Left ventricle myocardium inferior (tissue), 1 donor: Measurements from ENCODE around the gene NR3C1. TPM values are rescaled to one million over a fixed set of nuclear protein-coding genes. Genes with fewer than 3 reads are reported as not detected.
A peak's percentile ranks its signal among the peaks of the same experiment; 100 is the strongest.

ENCODE experiments used
- DNase-seq: peaks from one replicate; pipeline ENCODE4 v3.0.0-alpha.2; 2020
- H3K27ac ChIP-seq: fragments of 200-600 bp; replicated peaks from 2 replicates; pipeline ENCODE4 v1.8.0; 2021
- H3K27me3 ChIP-seq: fragments of 200-600 bp; 2 replicates; pipeline ENCODE4 v1.8.0; 2021; ENCODE audit warnings: low read depth
- H3K36me3 ChIP-seq: fragments of 200-600 bp; 2 replicates; pipeline ENCODE4 v1.8.0; 2021
- H3K4me1 ChIP-seq: fragments of 200-600 bp; 2 replicates; pipeline ENCODE4 v1.8.0; 2021
- H3K4me3 ChIP-seq: fragments of 200-600 bp; 2 replicates; pipeline ENCODE4 v1.8.0; 2021; ENCODE audit warnings: mild to moderate bottlenecking, moderate library complexity
- H3K9me3 ChIP-seq: fragments of 200-600 bp; replicated peaks from 2 replicates; pipeline ENCODE4 v1.8.0; 2021
- intact Hi-C: fragments of 100-400 bp; cut with micrococcal nuclease; formaldehyde crosslinking; loops from one replicate; pipeline ENCODE4 v1.11.0; 2022
- total RNA-seq: library from RNA; stranded (reverse); fragmentation: NEBNext Ultra II Directional; extraction: Animal tissue kit (Norgen Biotek cat#: 25700); gene quantifications from one replicate; pipeline ENCODE4 v1.2.1, GENCODE V29; 2021
- TF ChIP-seq, protein P1 (sequence below): fragments of 200-600 bp; IDR thresholded peaks from 2 replicates; pipeline ENCODE4 v1.8.0; 2021; ENCODE audit warnings: antibody characterized with exemption, mild to moderate bottlenecking, borderline replicate concordance
- donor health status: DM: no; HTN: yes; CAD: no; lungs with severe emphysema.

NR3C1 gene
- total RNA-seq, 1 donor from 2014 or later, result 44.9 TPM

DNA sequence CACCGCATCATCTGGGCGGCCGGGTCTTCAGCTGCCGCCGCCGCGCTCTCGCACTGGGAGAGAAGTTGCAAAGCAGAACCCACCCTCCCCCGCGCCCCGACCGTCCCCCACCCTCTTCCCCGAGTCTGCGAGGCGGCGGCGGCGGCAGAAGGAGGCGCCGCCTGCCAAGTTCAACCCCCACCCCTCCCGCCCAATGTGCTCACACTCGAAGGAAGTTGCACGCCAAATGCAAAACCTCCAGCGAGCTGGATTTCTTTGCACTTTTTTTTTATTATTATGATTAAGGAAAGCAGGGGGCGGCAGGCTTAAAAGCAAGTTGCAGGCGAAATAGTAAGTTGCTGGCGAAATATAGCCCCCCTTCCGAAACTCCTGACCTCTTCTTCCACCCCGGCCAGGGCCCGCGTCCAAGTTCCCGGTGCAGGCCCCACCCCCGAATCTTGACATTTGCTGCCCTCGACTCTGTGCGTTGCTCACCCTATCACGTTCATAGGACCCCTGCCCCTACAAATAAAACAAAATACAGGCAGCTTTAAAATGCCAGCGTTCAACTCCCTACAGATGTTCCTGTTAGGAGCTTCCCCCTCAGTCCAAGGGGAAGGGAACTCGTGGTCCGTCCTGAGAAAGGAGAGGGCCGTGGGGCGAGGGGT is 1.1 kb upstream of the NR3C1 start:
- peaks cover 55% of the 10 kb centered on the region for H3K4me1 ChIP-seq
- H3K27me3 ChIP-seq, result no peaks in the 10 kb centered on the region
- intact Hi-C loops, result loop anchor here (5.0 kb wide), 1 partner anchor 423 kb away; no protein-coding TSS in a partner anchor

DNA sequence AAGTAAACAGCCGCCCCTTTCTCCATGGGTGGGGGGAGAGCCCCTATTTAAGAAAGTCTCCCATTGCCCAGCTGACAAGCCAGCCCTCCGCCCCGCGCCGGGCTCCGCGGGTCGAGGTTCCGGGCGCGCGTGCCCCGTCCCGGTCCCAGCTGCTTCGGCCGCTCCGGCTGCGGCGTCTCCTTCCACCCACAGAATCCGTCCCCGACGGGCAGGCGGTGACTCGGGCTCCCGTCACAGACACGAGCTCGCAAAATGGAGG is 223 bp downstream of the NR3C1 start:
- peak overlapping the region; percentile 100 for H3K27ac ChIP-seq
- intact Hi-C loops, result no loop called here
- H3K27me3 ChIP-seq, result no peaks in the 10 kb centered on the region
- TF ChIP-seq, protein P1, sequence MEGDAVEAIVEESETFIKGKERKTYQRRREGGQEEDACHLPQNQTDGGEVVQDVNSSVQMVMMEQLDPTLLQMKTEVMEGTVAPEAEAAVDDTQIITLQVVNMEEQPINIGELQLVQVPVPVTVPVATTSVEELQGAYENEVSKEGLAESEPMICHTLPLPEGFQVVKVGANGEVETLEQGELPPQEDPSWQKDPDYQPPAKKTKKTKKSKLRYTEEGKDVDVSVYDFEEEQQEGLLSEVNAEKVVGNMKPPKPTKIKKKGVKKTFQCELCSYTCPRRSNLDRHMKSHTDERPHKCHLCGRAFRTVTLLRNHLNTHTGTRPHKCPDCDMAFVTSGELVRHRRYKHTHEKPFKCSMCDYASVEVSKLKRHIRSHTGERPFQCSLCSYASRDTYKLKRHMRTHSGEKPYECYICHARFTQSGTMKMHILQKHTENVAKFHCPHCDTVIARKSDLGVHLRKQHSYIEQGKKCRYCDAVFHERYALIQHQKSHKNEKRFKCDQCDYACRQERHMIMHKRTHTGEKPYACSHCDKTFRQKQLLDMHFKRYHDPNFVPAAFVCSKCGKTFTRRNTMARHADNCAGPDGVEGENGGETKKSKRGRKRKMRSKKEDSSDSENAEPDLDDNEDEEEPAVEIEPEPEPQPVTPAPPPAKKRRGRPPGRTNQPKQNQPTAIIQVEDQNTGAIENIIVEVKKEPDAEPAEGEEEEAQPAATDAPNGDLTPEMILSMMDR, result no peak
- peaks cover 10% of the 10 kb centered on the region for H3K36me3 ChIP-seq
- H3K4me1 ChIP-seq, result peaks cover 66% of the 10 kb centered on the region
- peak overlapping the region; percentile 88 for H3K4me3 ChIP-seq
- no peaks in the 10 kb centered on the region for H3K9me3 ChIP-seq
- no peak for DNase-seq

More for the DNA sequence above, 1.1 kb upstream of the NR3C1 start:
- peaks cover 8% of the 10 kb centered on the region for H3K36me3 ChIP-seq
- TF ChIP-seq, protein P1, result no peak
- H3K4me3 ChIP-seq, result peak overlapping the region; percentile 88
- peak; percentile 82 for DNase-seq
- no peaks in the 10 kb centered on the region for H3K9me3 ChIP-seq
- H3K27ac ChIP-seq, result peak overlapping the region; percentile 100

DNA sequence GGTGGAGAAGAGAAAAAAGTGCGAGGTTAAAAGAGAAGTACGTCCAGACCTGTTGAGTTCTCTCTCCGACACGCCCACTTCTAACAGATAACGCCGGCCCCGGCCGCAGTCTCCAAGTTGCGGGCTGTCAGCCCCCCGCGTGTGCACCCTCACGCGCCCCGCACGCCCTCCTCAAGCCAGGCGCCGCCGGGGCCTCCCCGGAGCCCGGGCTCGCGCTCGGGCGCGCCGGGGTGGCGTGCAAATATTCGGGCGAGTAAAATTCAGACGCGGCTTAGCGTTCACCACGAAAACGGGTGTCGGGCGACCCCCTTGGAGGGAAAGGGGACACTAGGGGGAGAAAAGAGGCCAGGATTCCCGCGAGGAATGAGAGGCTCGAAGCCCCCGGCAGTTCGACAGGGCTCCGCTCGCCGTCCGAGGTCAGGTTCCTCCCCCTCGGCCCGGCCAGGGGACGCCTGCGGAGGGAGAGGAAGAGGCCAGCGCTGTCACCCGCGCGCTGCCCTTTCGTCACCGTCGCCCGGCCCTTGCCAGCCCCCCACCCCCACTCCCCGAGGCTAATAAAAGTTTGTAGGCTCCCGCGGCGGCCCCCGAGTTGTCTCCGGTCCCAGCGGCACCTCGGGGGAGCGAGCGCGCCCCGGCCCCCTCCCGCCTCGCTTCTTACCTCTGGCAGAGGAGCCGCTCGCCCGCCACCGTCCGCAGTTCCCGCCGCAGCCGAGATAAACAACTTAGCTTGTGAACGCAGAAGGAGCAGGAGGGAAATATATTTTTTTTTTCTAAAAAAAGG is 743 bp downstream of the NR3C1 start:
- H3K9me3 ChIP-seq, result no peaks in the 10 kb centered on the region
- H3K4me3 ChIP-seq, result peak overlapping the region; percentile 88
- H3K4me1 ChIP-seq, result peaks cover 71% of the 10 kb centered on the region
- TF ChIP-seq, protein P1, result no peak
- H3K27ac ChIP-seq, result peak overlapping the region; percentile 100
- peak; percentile 70 for DNase-seq
- intact Hi-C loops, result no loop called here
- no peaks in the 10 kb centered on the region for H3K27me3 ChIP-seq
- H3K36me3 ChIP-seq, result peaks cover 10% of the 10 kb centered on the region

DNA sequence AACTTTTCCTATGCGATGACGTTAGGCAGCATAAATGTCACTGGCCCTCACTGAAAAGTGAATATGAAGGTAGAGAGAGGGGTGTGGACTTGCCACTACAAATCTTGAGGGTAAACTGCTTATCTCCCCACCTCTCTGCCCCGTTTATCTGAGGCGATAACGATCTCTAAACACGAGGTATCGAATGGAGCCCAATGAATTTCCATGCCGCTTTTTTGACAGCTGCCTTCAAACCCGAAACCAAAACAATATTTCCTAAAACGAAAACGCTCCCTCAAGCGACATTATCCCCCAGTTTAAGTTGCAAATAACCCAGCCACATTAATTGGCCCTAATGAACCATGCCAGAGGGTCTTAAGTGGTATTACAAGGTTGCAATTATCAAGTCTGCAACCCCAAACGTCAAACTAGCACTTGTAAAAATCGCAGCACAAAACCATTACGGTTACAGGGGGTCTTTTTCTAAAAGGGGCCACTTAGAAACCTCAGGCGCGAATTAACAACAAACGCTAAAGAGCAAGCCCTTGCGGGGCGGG is 1.4 kb downstream of the NR3C1 start:
- H3K36me3 ChIP-seq, result peaks cover 10% of the 10 kb centered on the region
- H3K4me1 ChIP-seq, result peaks cover 77% of the 10 kb centered on the region
- peak overlapping the region; percentile 100 for H3K27ac ChIP-seq
- no peaks in the 10 kb centered on the region for H3K27me3 ChIP-seq
- TF ChIP-seq, protein P1, result no peak
- H3K4me3 ChIP-seq, result peak overlapping the region; percentile 88
- DNase-seq, result no peak
- no peaks in the 10 kb centered on the region for H3K9me3 ChIP-seq
- intact Hi-C loops, result no loop called here

DNA sequence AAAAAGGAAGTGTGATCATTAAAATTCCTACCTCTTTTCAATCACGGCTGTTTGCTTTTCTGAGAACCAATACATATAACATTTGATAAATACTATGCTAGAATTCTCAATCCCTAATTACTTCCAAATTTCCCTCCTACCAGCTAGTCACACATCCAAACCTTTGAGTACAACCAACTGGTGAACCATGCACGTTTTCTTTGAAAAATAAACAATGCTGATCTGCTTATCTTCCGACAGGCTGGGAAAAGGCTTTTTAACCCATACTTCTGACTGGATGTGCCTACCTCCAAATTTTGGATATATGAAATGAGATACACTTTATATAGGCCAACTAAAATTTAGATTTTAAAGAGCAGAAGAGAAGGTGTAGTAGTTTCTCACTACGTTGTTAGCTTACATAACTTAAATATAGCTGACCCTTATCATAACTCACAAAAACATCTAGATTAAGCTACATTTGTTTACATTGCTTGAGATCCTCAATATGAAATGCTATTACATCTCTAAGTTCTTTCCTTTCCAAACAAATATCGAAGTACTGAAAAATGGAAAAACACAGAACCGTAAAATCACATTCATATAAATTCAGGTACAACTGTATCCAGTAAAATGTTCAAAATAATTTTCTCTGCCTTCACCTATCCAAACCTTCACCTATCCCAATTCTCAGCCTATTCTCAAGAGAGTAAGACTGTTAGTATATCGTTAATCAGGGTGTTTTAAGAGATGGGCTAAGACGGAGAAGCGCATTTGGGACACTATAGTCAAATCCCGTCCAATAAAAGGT is 2.1 kb downstream of the NR3C1 start:
- no peaks in the 10 kb centered on the region for H3K9me3 ChIP-seq
- peak overlapping the region; percentile 100 for H3K27ac ChIP-seq
- TF ChIP-seq, protein P1, result no peak
- H3K36me3 ChIP-seq, result peaks cover 10% of the 10 kb centered on the region
- intact Hi-C loops, result no loop called here
- no peak for DNase-seq
- peak overlapping the region; percentile 88 for H3K4me3 ChIP-seq
- H3K4me1 ChIP-seq, result peaks cover 84% of the 10 kb centered on the region
- H3K27me3 ChIP-seq, result no peaks in the 10 kb centered on the region
